Measurements from ENCODE around the gene PDE11A. TPM values are rescaled to one million over a fixed set of nuclear protein-coding genes. Genes with fewer than 3 reads are reported as not detected.

PDE11A gene
- total and polyA plus RNA-seq, 2 of the 8 experiments (the other 6 are each of a cell fraction or from before 2014, with no cell fraction given), result 0.19 to 0.23 TPM

DNA sequence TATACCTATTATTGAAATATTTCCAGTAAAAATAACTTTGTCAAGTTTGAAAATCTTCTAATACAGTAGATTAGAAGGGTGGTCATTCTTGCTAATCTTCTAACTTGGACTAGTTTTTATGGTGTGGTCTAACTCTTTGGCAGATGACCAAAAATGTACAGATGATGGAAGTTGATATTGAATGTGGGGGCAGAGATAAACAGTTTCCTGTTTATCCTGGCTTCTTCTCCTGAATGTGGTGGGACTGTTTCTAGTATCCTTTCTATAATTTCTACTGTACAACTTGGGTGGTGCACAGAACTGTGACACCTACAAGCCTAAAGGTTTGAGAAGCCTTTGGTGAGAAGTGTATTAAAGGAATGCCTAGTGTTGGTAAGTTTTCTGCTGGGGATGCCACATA is 178.7 kb downstream of the PDE11A start:
- Histone ChIP-seq H2BK120ac (replicated peaks; ENCODE audit: low read depth, low read length) (no peak overlapping the region), H3K4me3 (ENCODE audit: extremely low read depth in 1 of 4, insufficient read depth in 2 of 4, low read depth in 3 of 4, low read length in 4 of 4) (no peak overlapping the region), H3K23me2 (ENCODE audit: low read depth, low read length) (no peaks in the 10 kb centered on the region), H3K9me3 (ENCODE audit: insufficient read depth in 2 of 2, low read depth in 1 of 2, low read length in 1 of 2) (no peaks in the 10 kb centered on the region), H3K79me2 (ENCODE audit: control insufficient read depth in 1 of 2, insufficient read depth in 2 of 2, low read length in 2 of 2) (no peaks in the 10 kb centered on the region), H3K9ac (replicated peaks in 1 of 4; ENCODE audit: extremely low read depth in 1 of 4, low read depth in 3 of 4, low read length in 3 of 4) (no peak overlapping the region), H4K8ac (ENCODE audit: extremely low read depth, insufficient read depth, low read length) (no peak overlapping the region), H4K5ac (ENCODE audit: insufficient read length, low read depth, low read length) (no peak overlapping the region), H3K27me3 (replicated peaks in 1 of 4; ENCODE audit: control insufficient read depth in 3 of 4, extremely low read depth in 1 of 4, insufficient read depth in 3 of 4, low read length in 3 of 4) (no peaks in the 10 kb centered on the region), H2AFZ (ENCODE audit: low read length) (no peak overlapping the region), H3K27ac (ENCODE audit: low read depth, low read length) (no peak overlapping the region), H4K20me1 (replicated peaks in 1 of 2; ENCODE audit: control insufficient read depth in 1 of 2, insufficient read depth in 2 of 2, low read length in 2 of 2) (no peaks in the 10 kb centered on the region), H3K56ac (replicated peaks; ENCODE audit: insufficient read length, low read depth, low read length) (no peak overlapping the region), H3K4me1 (replicated peaks in 1 of 4; ENCODE audit: control insufficient read depth in 3 of 4, insufficient read depth in 4 of 4, low read length in 3 of 4) (peaks cover 0 to 7% (median 6%) of the 10 kb centered on the region in 4 experiments; a peak in 6 of 7 replicates), H2BK20ac (ENCODE audit: low read length) (no peak overlapping the region), H2BK15ac (ENCODE audit: low read length) (no peak overlapping the region), H3K18ac (ENCODE audit: extremely low read depth, low read length) (no peak overlapping the region), H3K23ac (ENCODE audit: insufficient read length) (no peak overlapping the region), H2BK5ac (ENCODE audit: low read depth, low read length) (no peak overlapping the region), H2BK12ac (ENCODE audit: low read depth, low read length) (no peak overlapping the region), H3K4me2 (ENCODE audit: insufficient read depth in 1 of 2, low read depth in 2 of 2, low read length in 2 of 2) (no peak overlapping the region), H3K36me3 (ENCODE audit: control insufficient read depth in 2 of 4, insufficient read depth in 4 of 4, low read length in 3 of 4) (no peaks in the 10 kb centered on the region), H3K14ac (ENCODE audit: insufficient read length) (no peak overlapping the region), H2AK5ac (ENCODE audit: low read depth, low read length) (no peak overlapping the region), H4K91ac (replicated peaks; ENCODE audit: insufficient read length, low read length) (no peak overlapping the region), H3K4ac (replicated peaks; ENCODE audit: insufficient read length, low read depth, low read length) (no peak overlapping the region), H3K79me1 (ENCODE audit: low read depth, low read length) (no peaks in the 10 kb centered on the region)
- ChIA-PET POLR2A (ENCODE audit: partially characterized antibody) (interaction anchor here (1.3 kb wide), 1 partner anchor 9 kb away, joined by 3 read pairs; no protein-coding TSS in a partner anchor), CTCF (ENCODE audit: partially characterized antibody) (interaction anchor here (1.4 kb wide), 1 partner anchor 94 kb away, joined by 4 read pairs; no protein-coding TSS in a partner anchor)
- TF ChIP-seq CBX8 (IDR thresholded peaks at IDR 0.05; ENCODE audit: borderline replicate concordance, low read depth, low read length), result no peak
- TF ChIP-seq RNF2 (IDR thresholded peaks at IDR 0.05; ENCODE audit: borderline replicate concordance, low read depth, low read length, missing control alignments, poor library complexity, severe bottlenecking), result no peak
- no peak for TF ChIP-seq FOSL1 (IDR thresholded peaks at IDR 0.05; ENCODE audit: insufficient read depth, low read depth, low read length)
- TF ChIP-seq TAF7 (optimal IDR thresholded peaks at IDR 0.05; ENCODE audit: borderline replicate concordance, low read depth, low read length), result no peak
- no peak for TF ChIP-seq RFX5 (IDR thresholded peaks at IDR 0.05; ENCODE audit: borderline replicate concordance, low read depth, low read length)
- no peak for TF ChIP-seq TCF12 (IDR thresholded peaks at IDR 0.05; ENCODE audit: low read depth, low read length)
- DNase-seq (ENCODE audit: low read depth in 1 of 2, low spot score in 2 of 2) (no peak), FAIRE-seq (no peak)

Data from H1 (cell line).